ENCODE measurements around the gene GJA4. TPM values are rescaled to one million over a fixed set of nuclear protein-coding genes. Genes with fewer than 3 reads are reported as not detected.
A peak's percentile ranks its signal among the peaks of the same experiment; 100 is the strongest.

Gene GJA4
- total RNA-seq, 1 experiment from 2014 or later = not detected

GRCh38 chr1:34825455-34826091 lies 32.8 kb downstream of the GJA4 start:
- TF ChIP-seq EZH2 (IDR thresholded peaks at IDR 0.05; ENCODE audit: low read depth) (no peak), CTCF (conservative IDR thresholded peaks at IDR 0.05) (no peak)
- Histone ChIP-seq H3K79me2 (ENCODE audit: low read depth) (no peaks in the 10 kb centered on the region), H3K27ac (no peak overlapping the region), H3K9me2 (ENCODE audit: insufficient read depth) (no peaks in the 10 kb centered on the region), H2AFZ (no peak overlapping the region), H3K4me3 (no peak overlapping the region), H3K36me3 (ENCODE audit: low read depth) (no peaks in the 10 kb centered on the region), H4K20me1 (ENCODE audit: insufficient read depth) (no peaks in the 10 kb centered on the region), H3F3A (ENCODE audit: insufficient read depth, low read depth) (no peaks in the 10 kb centered on the region), H3K9me3 (ENCODE audit: insufficient read depth, low read depth) (no peaks in the 10 kb centered on the region), H3K4me1 (replicated peaks; ENCODE audit: insufficient read depth) (no peaks in the 10 kb centered on the region), H3K4me2 (no peak overlapping the region), H3K27me3 (ENCODE audit: insufficient read depth, low read depth) (no peaks in the 10 kb centered on the region)
- POLR2A ChIA-PET (ENCODE audit: unreplicated experiment) = interaction anchor here (0.7 kb wide), 1 partner anchor 1026 kb away, joined by 3 read pairs; no protein-coding TSS in a partner anchor
- intact Hi-C loops (cut with micrococcal nuclease; ENCODE audit: unreplicated experiment) = no loop called here
- BruUV-seq (replicated peaks) = no TSS peak
- CTCF ChIA-PET = interaction anchor here (0.6 kb wide), 1 partner anchor 82 kb away, joined by 3 read pairs; no protein-coding TSS in a partner anchor
- peak in 1 of 2 experiments; percentile 26 for DNase-seq

- Histone ChIP-seq H3K4me2 (no peak overlapping the region), H3K9me3 (ENCODE audit: insufficient read depth, low read depth) (no peaks in the 10 kb centered on the region), H3K4me3 (no peak overlapping the region), H4K20me1 (ENCODE audit: insufficient read depth) (no peaks in the 10 kb centered on the region), H3K9me2 (ENCODE audit: insufficient read depth) (no peaks in the 10 kb centered on the region), H3K27ac (no peak overlapping the region), H3K4me1 (replicated peaks; ENCODE audit: insufficient read depth) (no peaks in the 10 kb centered on the region), H3K36me3 (ENCODE audit: low read depth) (no peaks in the 10 kb centered on the region), H3F3A (ENCODE audit: insufficient read depth, low read depth) (no peaks in the 10 kb centered on the region), H3K27me3 (ENCODE audit: insufficient read depth, low read depth) (no peaks in the 10 kb centered on the region), H2AFZ (no peak overlapping the region), H3K79me2 (ENCODE audit: low read depth) (no peaks in the 10 kb centered on the region)
- POLR2A ChIA-PET (ENCODE audit: unreplicated experiment) = no interaction called here
- no peak for TF ChIP-seq EZH2 (IDR thresholded peaks at IDR 0.05; ENCODE audit: low read depth)
- TF ChIP-seq CTCF (conservative IDR thresholded peaks at IDR 0.05) = no peak
- CTCF ChIA-PET = no interaction called here
- intact Hi-C loops (cut with micrococcal nuclease; ENCODE audit: unreplicated experiment) = no loop called here
- DNase-seq = no peak
- BruUV-seq (replicated peaks) = no TSS peak
Measured at GRCh38 chr1:34827341-34827941, 34.6 kb downstream of the GJA4 start.

- DNase-seq = no peak
- no TSS peak for BruUV-seq (replicated peaks)
- H3K4me3 ChIP-seq = no peak overlapping the region
- no peaks in the 10 kb centered on the region for H3K79me2 ChIP-seq (ENCODE audit: low read depth)
- no peaks in the 10 kb centered on the region for H3K9me2 ChIP-seq (ENCODE audit: insufficient read depth)
- ChIA-PET CTCF (no interaction called here), POLR2A (ENCODE audit: unreplicated experiment) (no interaction called here)
- H4K20me1 ChIP-seq (ENCODE audit: insufficient read depth) = no peaks in the 10 kb centered on the region
- no peak overlapping the region for H2AFZ ChIP-seq
- no peak overlapping the region for H3K4me2 ChIP-seq
- no peaks in the 10 kb centered on the region for H3K4me1 ChIP-seq (replicated peaks; ENCODE audit: insufficient read depth)
- no peak overlapping the region for H3K27ac ChIP-seq
- H3F3A ChIP-seq (ENCODE audit: insufficient read depth, low read depth) = no peaks in the 10 kb centered on the region
- no peaks in the 10 kb centered on the region for H3K36me3 ChIP-seq (ENCODE audit: low read depth)
- no peak for TF ChIP-seq CTCF (conservative IDR thresholded peaks at IDR 0.05)
- TF ChIP-seq EZH2 (IDR thresholded peaks at IDR 0.05; ENCODE audit: low read depth) = no peak
- no peaks in the 10 kb centered on the region for H3K9me3 ChIP-seq (ENCODE audit: insufficient read depth, low read depth)
- H3K27me3 ChIP-seq (ENCODE audit: insufficient read depth, low read depth) = no peaks in the 10 kb centered on the region
- intact Hi-C loops (cut with micrococcal nuclease; ENCODE audit: unreplicated experiment) = no loop called here
Measured at GRCh38 chr1:34828611-34829010, 35.8 kb downstream of the GJA4 start.
